NOMO-1 treated with dmso at 0.1 percent for 144 hours (cell line): Measurements from ENCODE around the gene CYP2C18.
"Not testable (repeated sequence)": the region's sequence is repeated elsewhere in the genome, so short reads cannot be mapped to it uniquely, and the experiment has no call there.

Source experiments
- DNase-seq: peaks from one replicate; lab custom pipeline; 2025; ENCODE audit not compliant: unreplicated experiment; lab: John Stamatoyannopoulos, UW

CYP2C18 gene

DNA sequence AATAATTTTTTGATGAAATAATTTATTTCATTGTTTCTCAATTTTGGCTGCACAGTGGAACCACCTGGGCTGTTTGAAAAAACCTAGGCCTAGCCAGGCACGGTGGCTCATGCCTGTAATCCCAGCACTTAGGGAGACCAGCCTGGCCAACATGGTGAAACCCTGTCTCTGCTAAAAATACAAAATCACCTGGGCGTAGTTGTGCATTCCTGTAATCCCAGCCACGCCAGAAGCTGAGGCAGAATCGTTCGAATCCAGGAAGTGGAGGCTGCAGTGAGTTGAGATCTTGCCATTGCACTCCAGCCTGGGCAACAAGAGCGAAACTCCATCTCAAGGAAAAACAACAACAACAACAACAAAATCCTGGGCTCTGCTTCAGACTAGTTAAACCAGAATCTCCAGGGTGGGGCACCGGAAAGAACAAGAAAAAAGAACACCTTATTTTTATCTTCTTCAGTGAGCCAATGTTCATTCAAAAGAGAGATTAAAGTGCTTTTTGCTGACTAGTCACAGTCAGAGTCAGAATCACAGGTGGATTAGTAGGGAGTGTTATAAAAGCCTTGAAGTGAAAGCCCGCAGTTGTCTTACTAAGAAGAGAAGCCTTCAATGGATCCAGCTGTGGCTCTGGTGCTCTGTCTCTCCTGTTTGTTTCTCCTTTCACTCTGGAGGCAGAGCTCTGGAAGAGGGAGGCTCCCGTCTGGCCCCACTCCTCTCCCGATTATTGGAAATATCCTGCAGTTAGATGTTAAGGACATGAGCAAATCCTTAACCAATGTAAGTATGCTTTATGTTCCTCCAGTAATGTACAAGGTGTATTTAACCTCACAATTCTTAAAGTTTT, at the start of gene CYP2C18:
TSS of gene CYP2C18 (plus strand) at position 516 of the 841 bp plus-strand sequence. CDS start at position 607, 91 bp downstream.
- no peak for DNase-seq

DNA sequence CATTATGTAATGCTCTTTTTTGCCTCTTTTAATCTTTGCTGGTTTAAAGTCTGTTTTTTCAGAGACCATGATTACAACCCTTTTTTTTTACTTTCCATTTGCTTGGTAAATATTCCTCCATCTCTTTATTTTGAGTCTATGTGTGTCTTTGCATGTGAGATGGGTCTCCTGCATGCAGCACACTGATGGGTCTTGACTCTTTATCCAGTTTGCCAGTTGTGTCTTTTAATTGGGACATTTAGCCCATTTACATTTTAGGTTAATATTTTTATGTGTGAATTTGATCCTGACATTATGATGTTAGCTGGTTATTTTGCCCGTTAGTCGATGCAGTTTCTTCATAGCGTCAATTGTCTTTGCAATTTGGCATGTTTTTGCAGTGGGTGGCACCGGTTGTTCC, 45.4 kb upstream of the CYP2C18 start:
- DNase-seq, result not testable (repeated sequence)

DNA sequence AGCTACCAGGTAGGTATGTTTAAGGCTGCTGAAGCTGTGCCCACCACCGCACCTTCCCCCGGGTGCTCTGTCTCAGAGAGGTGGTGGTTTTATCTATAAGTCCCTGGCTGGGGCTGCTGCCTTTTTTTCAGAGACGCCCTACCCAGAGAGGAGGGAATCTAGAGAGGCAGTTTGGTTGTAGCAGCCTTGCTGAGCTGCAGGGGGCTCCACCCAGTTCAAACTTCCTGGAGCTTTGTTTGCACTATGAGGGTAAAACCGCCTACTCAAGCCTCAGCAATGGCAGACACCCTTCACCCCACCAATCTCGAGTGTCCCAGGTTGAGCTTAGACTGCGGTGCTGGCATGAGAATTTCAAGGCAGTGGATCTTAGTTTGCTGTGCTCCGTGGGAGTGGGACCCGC, 43.6 kb upstream of the CYP2C18 start:
- DNase-seq, result no peak

DNA sequence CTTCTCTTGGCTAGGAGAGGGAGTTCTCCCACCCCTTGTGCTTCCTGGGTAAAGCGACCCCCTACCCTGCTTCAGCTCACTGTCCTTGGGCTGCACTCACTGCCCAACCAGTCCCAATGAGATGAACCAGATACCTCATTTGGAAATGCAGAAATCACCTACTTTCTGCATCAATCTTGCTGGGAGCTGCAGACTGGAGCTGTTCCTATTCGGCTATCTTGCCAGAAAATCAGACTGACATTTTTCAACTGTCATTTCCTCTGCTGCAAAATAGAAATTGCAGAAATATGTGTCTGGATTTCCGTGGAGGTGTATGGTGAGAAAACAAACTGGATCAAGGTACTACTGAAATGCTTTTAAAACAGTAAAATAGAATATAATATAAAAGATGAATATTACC, 43.0 kb upstream of the CYP2C18 start:
- no peak for DNase-seq

DNA sequence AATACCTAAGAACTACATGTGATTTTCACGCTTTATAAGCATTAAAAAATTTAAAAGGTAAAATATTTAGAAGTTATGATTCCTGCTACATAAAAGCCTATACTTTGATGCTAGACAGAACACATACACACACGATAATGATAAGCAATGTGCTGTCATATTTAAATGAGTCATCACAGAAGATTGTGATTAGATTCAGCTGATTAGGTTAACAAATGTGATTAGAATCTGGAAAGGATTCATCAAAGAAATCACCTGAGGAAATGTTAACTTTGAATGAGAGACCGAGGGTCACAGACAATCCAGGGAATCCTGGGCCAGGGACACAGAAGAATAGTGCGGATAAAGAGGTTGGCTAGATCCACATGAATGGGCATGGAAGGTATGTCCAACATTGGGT, 42.0 kb upstream of the CYP2C18 start:
- DNase-seq, result no peak

DNA sequence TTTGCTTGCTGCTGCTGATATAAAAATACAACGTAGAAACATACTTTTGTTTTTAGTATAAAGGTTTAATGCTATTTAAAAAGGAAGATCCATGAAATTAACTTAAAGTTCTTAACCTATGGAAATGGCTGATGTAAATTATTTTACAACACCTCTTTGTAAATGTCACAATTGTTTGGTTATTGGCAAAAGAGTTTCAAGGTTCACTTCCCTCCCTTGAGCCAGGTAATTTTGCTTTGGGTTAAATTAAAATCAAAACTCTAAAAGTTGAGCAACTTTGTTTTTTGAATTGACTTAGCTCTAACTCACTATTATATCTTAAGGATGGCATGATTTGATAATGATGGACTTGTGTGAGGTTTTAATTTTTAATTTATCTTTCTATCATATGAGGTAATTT, 39.2 kb upstream of the CYP2C18 start:
- no peak for DNase-seq

DNA sequence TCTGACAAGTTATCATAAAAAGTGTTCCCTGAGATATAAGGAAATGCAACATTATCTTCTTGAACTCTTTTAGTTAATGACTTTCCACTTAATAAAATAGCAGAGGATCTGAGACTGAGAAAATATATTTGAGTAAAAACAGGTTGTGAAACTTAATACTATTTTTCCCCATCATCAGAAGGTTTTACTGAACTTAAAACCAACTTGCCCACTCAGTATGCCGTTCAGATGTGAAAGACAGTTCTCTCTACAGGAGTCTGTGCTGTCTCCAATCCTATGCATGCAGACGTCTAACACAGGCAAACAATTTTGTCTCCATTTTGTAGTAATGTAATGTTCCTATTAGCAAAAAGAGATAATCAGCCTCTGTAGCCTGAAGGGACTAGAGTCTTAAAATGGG, 38.2 kb upstream of the CYP2C18 start:
- no peak for DNase-seq

DNA sequence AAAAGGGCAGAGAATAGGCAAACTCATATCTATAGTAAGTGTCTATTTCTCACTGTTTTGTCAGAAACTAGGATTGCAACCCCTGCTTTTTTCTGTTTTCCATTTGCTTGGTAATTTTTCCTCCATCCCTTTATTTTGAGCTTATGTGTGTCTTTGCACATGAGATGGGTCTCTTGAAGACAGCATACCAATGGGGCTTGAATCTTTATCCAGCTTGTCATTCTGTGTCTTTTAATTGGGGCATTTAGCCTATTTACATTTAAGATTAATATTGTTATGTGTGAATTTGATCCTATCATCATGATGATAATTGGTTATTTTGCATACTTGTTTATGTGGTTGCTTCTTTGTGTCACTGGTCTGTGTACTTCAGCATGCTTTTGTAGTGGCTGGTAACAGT, 28.3 kb upstream of the CYP2C18 start:
- DNase-seq, result not testable (repeated sequence)

DNA sequence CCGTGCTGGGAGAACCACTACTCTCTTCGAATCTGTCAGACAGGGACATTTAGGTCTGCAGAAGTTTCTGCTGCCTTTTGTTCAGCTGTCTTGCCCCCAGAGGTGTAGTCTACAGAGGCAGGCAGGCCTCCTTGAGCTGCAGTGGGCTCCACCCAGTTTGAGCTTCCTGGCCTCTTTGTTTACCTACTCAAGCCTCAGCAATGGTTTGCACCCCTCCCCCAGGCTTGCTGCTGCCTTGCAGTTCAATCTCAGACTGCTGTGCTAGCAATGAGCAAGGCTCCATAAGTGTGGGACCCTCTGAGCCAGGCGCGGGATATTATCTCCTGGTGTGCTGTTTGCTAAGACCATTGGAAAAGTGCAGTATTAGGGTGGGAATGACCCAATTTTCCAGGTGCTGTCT, 20.5 kb upstream of the CYP2C18 start:
- not testable (repeated sequence) for DNase-seq

DNA sequence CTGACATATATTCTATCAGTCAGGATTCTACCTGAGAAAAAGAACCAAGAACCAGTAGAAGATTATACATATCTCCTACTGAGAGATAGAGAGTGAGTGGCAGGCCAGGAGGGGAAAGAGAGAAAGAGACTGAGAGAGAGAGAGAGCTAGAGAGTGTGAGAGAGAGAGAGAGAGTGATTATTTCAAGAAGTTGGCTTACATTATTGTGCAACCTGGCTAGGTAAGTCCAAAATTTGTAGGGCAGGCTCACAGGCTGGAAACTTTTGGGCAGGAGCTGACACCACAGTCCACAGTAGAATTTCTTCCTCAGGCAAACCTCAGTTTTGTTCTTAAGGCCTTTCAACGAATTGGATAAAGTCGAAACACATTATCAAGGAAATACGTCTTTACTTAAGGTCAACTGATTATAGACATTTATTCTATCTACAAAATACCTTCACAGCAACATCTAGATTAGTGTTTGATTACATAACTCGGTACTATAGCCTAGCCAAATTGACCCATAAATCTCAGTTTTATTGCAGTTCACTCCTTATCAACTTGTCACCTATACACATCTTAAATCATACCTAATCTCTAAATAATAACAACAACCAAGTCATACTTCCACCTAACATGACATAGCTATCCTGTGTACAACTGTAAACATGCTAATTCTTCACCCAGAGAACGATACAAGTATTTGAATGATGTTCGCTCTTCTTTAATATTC, 17.0 kb upstream of the CYP2C18 start:
- DNase-seq, result no peak

DNA sequence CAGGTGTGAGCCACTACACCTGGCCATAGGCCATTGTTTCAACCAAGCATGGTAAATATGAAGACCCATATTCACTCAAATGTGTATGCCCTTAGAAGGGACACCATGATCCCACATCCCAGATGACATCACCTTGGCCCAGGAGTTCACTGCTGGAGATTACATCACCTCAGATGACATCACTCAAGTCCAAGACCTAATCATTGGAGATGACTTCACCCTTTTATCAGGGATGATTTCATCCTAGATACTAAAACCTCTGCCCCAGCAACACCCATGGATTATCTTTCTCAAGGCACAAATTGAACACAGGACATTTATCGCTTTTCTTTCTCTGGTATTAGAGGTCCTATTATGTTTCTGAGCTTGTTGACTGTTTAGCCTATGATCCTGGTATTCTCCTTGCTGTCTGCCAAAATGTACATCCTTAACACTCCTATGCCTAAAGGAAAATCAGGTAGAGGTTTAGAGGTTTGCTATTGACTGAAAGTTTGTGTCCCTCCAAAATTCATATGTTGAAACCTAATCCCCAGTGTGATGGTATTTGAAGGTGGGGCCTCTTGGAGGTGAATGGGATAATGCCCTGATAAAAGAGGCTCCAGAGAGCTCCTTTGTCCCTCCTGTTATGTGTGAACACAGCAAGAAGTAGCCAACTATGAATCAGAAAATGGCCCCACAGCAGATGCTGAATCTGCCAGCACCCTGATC, 9.8 kb upstream of the CYP2C18 start:
- no peak for DNase-seq

DNA sequence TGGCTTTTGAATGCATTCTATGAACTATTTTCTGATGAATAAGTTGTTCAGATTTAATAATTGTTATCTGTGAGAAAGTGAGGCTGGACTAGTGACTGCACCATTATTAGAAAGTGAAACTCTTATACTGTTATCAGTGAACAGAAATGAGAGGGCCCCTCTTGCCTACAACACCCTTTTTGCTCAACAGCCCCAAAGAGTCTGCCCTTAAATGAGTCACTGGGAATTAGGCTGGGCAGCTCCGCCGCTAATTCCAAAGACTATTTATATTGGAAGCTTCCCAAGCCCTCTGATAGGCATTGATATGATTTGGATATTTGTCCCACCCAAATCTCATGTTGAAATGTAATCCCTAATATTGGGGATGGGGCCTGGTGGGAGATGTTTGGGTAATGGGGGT, 7.0 kb upstream of the CYP2C18 start:
- no peak for DNase-seq

DNA sequence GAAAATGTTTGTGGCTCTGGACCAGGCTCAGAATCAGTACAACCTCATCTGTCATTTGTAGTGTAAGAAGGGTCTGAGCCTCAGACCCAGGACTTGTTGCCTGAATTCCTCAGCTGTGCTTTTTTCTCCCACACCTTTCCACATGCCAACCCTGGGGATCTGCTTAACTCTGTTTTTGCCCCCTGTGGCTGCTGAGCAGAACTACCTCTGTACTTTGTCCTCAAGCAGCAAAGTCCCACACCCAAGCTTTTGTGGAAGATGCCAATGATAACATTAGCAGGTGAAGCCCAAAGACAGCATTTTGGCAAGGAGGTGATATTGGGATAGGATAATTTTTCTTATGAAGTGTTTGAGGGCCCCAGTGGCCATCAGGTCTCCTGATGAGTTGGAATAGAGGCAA, 5.8 kb upstream of the CYP2C18 start:
- no peak for DNase-seq

DNA sequence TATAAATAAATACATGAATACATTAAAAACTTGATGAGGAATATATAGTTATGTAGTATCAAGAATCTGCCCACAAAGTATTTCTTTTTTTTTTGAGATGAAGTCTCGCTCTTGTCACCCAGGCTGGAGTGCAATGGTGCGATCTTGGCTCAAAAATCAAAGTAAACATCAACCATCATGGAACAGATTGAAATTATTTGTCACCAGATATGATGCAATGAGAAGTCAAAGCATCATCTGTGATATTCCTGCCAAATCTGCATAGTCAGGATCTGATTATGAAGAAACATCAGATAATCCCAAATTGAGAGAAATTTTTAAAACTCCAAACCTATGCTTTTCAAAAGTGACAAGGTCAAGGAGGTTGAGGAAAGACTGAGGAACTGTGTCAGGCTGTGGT, 5.1 kb upstream of the CYP2C18 start:
- DNase-seq, result no peak

DNA sequence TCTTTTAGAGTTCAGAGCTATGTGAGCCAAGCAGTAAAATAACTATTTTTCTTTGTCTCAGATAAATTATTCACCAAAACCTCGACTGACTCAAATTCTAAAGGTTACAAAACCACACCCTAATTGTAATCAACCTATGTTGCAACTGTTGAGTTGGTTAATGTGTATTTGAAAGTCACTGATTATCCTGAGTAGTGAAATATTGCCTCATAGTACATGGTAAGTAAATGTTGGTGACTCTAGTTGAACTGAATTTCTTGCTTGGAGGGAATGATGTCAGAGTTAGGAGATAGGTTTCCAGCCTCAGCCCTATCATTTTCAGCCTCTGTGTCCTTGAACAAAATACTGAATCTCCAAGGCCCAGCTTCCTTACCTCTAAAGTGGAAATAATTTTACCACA, 3.0 kb upstream of the CYP2C18 start:
- no peak for DNase-seq

DNA sequence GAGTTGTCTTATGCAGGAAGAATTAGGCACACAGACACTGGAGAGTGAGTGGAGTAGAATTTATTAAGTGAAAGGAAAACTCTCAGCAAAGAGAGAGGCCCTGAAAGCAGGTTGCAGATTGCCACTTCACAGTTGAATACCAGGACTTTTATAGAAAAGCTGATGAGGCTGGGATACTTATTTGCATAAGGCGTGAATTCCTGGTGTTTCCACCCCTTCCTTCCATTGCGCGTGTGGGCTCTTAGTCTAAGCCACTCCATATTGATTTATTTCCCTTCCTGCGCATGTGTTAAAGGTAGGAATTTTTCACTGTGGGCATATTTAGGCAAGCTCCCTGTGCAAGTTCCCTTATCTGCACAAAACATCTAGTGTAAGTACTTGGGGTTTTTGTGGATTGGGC, 893 bp upstream of the CYP2C18 start:
- not testable (repeated sequence) for DNase-seq

DNA sequence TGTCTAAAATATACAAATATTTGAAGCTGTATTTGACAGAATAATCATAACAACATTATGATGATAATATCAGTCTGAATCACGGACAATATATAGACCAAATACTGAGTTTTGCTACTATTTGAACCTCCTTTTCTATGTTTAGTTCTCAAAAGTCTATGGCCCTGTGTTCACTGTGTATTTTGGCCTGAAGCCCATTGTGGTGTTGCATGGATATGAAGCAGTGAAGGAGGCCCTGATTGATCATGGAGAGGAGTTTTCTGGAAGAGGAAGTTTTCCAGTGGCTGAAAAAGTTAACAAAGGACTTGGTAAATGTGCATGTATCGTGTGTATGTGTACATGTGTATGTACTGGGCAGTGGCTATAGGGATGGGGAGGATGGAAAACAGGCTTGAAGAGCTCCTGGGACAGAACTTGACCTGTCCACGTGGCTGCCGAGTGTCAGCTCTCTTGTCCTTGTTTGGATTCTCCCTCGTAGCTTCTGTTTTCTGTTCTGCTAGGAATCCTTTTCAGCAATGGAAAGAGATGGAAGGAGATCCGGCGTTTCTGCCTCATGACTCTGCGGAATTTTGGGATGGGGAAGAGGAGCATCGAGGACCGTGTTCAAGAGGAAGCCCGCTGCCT, 4.2 kb downstream of the CYP2C18 start:
- DNase-seq, result no peak

DNA sequence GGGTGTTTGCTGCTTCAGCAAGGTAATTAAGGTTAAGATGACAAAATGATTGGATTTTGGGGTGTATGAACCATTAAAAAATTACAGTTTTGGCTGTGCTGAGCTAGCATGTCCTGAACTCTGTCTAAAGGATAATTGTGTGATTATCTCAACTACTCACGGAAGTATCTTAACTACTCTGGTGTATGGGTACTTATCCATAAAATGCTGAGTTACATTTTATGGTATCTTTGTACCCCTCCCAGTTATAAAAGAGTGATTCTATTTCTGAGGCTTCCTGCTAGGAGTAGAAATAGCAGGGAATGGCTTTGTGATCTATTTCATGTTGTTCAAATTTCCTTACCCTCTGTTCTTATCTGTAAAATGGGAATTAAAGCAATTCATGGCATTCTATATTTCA, 22.6 kb downstream of the CYP2C18 start:
- no peak for DNase-seq

DNA sequence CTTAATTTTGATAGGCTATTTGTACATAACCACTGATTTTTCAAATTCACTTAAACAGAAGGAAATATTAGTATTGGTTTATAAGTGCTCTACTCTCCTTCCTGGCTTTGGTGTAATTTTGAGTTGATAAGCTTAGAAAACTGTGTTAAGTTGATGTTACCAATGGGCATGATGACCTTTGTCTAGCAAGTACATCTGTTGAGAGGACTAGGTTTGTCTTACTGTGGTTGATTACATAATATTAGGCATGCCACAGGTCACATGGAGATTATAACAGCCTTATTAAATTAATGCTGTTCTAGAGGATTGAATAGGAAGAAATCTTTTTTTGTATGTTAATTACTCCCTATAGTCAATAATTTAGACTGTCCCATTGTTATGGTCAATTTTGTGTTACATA, 27.0 kb downstream of the CYP2C18 start:
- DNase-seq, result no peak

DNA sequence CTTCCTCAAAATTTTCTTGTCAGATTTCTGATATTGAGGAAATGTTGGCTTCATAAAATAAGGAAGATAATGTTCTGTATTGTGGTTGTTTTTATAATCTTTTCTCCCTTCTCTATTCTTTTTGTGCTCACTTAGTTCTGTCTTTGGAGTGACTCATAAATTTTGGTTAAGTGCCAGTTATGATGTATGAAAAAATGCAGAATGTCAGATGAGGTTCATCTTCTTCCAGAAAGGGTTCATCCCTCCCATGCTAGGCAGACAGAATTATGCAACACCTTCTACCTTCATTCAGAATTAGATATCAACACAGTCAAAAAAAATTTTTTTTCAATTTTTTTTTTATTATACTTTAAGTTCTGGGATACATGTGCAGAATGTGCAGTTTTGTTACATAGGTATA, 42.3 kb downstream of the CYP2C18 start:
- no peak for DNase-seq

DNA sequence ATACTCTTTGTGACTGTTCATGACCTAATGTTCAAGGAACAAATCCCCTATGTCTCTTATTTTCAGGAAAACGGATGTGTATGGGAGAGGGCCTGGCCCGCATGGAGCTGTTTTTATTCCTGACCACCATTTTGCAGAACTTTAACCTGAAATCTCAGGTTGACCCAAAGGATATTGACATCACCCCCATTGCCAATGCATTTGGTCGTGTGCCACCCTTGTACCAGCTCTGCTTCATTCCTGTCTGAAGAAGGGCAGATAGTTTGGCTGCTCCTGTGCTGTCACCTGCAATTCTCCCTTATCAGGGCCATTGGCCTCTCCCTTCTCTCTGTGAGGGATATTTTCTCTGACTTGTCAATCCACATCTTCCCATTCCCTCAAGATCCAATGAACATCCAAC, 51.7 kb downstream of the CYP2C18 start:
- DNase-seq, result no peak
